ENCODE measurements around the gene SPART. TPM values are rescaled to one million over a fixed set of nuclear protein-coding genes. Genes with fewer than 3 reads are reported as not detected.

Gene SPART
- polyA plus RNA-seq, 1 of the 3 experiments (the other 2 are of a cell fraction) = 4.8 TPM

DNA sequence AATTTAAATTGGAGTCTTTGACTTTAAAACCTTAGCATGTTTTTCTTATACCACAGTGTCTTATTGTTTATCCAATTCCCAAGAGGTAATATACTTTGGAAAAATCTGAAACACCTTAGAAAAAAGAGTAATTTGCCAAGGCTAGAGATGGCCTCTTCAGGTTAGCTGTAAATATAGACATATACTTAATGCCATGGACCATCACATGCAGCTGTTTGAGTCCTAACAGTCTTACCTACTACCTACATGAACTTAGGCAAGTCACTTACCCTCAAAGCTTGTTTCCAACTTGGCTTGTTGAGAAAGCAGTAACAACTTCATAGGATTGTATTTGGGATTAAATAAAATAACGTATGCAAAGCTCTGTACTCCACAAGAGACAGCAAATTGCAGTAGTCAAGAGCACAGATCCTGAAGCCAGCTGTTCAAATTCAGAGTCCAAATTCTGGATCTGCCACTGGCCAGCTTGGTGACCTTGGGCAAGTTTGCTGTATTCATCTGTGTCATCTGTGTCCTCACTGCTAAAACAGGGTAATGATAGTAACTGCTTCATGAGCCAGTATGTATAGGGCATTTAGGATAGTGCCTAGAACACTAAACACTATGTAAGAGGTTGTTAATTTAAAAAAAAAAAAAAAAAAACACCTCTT, 13.2 kb upstream of the SPART start:
- H3K27ac ChIP-seq (ENCODE audit: low read depth in 2 of 2, low read length in 1 of 2) = no peak overlapping the region
- CTCF ChIA-PET = interaction anchor here (1.2 to 3.7 kb wide), 2 partner anchors 9 to 12 kb away, joined by 5 to 24 read pairs; no protein-coding TSS in a partner anchor
- no peaks in the 10 kb centered on the region; the same call in 1 of the 2 replicates for H3K27me3 ChIP-seq (ENCODE audit: insufficient read depth)
- POLR2A ChIA-PET = no interaction called here
- H3K9ac ChIP-seq = no peak overlapping the region
- H3K4me3 ChIP-seq (ENCODE audit: low read depth in 2 of 2, low read length in 1 of 2) = no peak overlapping the region
- no peaks in the 10 kb centered on the region for H3F3A ChIP-seq (replicated peaks; ENCODE audit: insufficient read depth)
- H3K9me3 ChIP-seq = no peaks in the 10 kb centered on the region
- H2AFZ ChIP-seq (ENCODE audit: low read depth) = no peak overlapping the region
- no peaks in the 10 kb centered on the region for H4K20me1 ChIP-seq (ENCODE audit: insufficient read depth)
- H3K4me2 ChIP-seq = no peak overlapping the region
- TF ChIP-seq EZH2phosphoT487 (IDR thresholded peaks at IDR 0.05; ENCODE audit: borderline replicate concordance, low read depth) = no peak
- no peak for TF ChIP-seq RAD21 (IDR thresholded peaks at IDR 0.05; ENCODE audit: low read length)
- no peak for TF ChIP-seq RCOR1 (IDR thresholded peaks at IDR 0.05; ENCODE audit: low read length)
- TF ChIP-seq RXRA (IDR thresholded peaks at IDR 0.05; ENCODE audit: borderline replicate concordance, low read depth) = no peak
- TF ChIP-seq, protein P1, sequence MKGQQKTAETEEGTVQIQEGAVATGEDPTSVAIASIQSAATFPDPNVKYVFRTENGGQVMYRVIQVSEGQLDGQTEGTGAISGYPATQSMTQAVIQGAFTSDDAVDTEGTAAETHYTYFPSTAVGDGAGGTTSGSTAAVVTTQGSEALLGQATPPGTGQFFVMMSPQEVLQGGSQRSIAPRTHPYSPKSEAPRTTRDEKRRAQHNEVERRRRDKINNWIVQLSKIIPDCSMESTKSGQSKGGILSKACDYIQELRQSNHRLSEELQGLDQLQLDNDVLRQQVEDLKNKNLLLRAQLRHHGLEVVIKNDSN (IDR thresholded peaks at IDR 0.05; ENCODE audit: borderline replicate concordance, low read depth) = no peak
- TF ChIP-seq, protein P2, sequence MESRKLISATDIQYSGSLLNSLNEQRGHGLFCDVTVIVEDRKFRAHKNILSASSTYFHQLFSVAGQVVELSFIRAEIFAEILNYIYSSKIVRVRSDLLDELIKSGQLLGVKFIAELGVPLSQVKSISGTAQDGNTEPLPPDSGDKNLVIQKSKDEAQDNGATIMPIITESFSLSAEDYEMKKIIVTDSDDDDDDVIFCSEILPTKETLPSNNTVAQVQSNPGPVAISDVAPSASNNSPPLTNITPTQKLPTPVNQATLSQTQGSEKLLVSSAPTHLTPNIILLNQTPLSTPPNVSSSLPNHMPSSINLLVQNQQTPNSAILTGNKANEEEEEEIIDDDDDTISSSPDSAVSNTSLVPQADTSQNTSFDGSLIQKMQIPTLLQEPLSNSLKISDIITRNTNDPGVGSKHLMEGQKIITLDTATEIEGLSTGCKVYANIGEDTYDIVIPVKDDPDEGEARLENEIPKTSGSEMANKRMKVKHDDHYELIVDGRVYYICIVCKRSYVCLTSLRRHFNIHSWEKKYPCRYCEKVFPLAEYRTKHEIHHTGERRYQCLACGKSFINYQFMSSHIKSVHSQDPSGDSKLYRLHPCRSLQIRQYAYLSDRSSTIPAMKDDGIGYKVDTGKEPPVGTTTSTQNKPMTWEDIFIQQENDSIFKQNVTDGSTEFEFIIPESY (IDR thresholded peaks at IDR 0.05; ENCODE audit: borderline replicate concordance, low read depth) = no peak
- TF ChIP-seq, protein P3, sequence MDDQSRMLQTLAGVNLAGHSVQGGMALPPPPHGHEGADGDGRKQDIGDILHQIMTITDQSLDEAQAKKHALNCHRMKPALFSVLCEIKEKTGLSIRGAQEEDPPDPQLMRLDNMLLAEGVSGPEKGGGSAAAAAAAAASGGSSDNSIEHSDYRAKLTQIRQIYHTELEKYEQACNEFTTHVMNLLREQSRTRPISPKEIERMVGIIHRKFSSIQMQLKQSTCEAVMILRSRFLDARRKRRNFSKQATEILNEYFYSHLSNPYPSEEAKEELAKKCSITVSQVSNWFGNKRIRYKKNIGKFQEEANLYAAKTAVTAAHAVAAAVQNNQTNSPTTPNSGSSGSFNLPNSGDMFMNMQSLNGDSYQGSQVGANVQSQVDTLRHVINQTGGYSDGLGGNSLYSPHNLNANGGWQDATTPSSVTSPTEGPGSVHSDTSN (IDR thresholded peaks at IDR 0.05) = no peak
- no peaks in the 10 kb centered on the region for H3K79me2 ChIP-seq (ENCODE audit: insufficient read depth)
- no peaks in the 10 kb centered on the region for H3K9me2 ChIP-seq
- no peaks in the 10 kb centered on the region for H3K36me3 ChIP-seq (replicated peaks in 1 of 2; ENCODE audit: control insufficient read depth in 1 of 2, insufficient read depth in 2 of 2, low read length in 1 of 2)
- 62% methylated on average over 1 of the region's 1 CpG for WGBS (ENCODE audit: low lambda C conversion rate)
- no peak for DNase-seq
- no peaks in the 10 kb centered on the region; a peak in 2 of 4 replicates for H3K4me1 ChIP-seq (ENCODE audit: control insufficient read depth in 1 of 2, insufficient read depth in 2 of 2, low read depth in 1 of 2, low read length in 1 of 2)

DNA sequence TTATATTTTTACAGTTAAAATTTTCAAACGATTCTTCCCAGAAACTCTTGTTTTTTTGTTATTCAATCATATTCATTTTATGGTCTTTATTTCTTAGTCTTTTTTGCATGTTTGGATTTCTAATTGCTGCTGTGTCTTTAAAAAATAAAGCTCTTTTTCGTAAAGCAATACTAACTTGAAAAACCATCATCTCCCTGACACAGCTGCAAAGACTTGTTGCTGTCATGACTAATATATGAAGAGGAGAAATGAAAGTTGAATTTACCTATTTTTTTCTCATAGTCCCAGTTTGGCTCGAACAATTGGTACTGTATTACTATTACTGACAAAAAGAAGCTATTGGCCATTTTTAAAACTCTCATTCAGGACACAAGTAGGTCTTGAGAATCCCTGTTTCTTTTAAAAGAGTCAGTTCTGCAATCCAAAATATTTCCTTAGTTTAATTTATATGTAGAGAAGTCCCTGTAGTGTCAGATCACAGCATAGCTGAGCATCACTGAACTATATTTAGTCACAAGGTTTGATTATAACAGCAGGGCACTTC, 12.1 kb upstream of the SPART start:
- Histone ChIP-seq H3K27me3 (ENCODE audit: insufficient read depth) (no peaks in the 10 kb centered on the region; the same call in 1 of the 2 replicates), H3K4me1 (ENCODE audit: control insufficient read depth in 1 of 2, insufficient read depth in 2 of 2, low read depth in 1 of 2, low read length in 1 of 2) (no peaks in the 10 kb centered on the region; a peak in 2 of 4 replicates), H3K9me2 (no peaks in the 10 kb centered on the region), H3F3A (replicated peaks; ENCODE audit: insufficient read depth) (no peaks in the 10 kb centered on the region), H3K4me3 (ENCODE audit: low read depth in 2 of 2, low read length in 1 of 2) (no peak overlapping the region), H2AFZ (ENCODE audit: low read depth) (no peak overlapping the region), H3K79me2 (ENCODE audit: insufficient read depth) (no peaks in the 10 kb centered on the region), H4K20me1 (ENCODE audit: insufficient read depth) (no peaks in the 10 kb centered on the region), H3K36me3 (replicated peaks in 1 of 2; ENCODE audit: control insufficient read depth in 1 of 2, insufficient read depth in 2 of 2, low read length in 1 of 2) (no peaks in the 10 kb centered on the region), H3K9me3 (no peaks in the 10 kb centered on the region), H3K27ac (ENCODE audit: low read depth in 2 of 2, low read length in 1 of 2) (no peak overlapping the region), H3K9ac (no peak overlapping the region), H3K4me2 (no peak overlapping the region)
- CTCF ChIA-PET = interaction anchor here (0.7 to 3.7 kb wide), 2 partner anchors 11 to 177 kb away, joined by 4 to 24 read pairs; no protein-coding TSS in a partner anchor
- TF ChIP-seq, protein P4, sequence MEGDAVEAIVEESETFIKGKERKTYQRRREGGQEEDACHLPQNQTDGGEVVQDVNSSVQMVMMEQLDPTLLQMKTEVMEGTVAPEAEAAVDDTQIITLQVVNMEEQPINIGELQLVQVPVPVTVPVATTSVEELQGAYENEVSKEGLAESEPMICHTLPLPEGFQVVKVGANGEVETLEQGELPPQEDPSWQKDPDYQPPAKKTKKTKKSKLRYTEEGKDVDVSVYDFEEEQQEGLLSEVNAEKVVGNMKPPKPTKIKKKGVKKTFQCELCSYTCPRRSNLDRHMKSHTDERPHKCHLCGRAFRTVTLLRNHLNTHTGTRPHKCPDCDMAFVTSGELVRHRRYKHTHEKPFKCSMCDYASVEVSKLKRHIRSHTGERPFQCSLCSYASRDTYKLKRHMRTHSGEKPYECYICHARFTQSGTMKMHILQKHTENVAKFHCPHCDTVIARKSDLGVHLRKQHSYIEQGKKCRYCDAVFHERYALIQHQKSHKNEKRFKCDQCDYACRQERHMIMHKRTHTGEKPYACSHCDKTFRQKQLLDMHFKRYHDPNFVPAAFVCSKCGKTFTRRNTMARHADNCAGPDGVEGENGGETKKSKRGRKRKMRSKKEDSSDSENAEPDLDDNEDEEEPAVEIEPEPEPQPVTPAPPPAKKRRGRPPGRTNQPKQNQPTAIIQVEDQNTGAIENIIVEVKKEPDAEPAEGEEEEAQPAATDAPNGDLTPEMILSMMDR (IDR thresholded peaks at IDR 0.05) = no peak
- TF ChIP-seq SMC3 (IDR thresholded peaks at IDR 0.05; ENCODE audit: low read depth, low read length) (no peak), MXI1 (IDR thresholded peaks at IDR 0.05; ENCODE audit: low read depth, low read length) (no peak), RAD21 (IDR thresholded peaks at IDR 0.05; ENCODE audit: low read length) (no peak)
- TF ChIP-seq, protein P1 (IDR thresholded peaks at IDR 0.05; ENCODE audit: borderline replicate concordance, low read depth) = no peak
- TF ChIP-seq, protein P2 (IDR thresholded peaks at IDR 0.05; ENCODE audit: borderline replicate concordance, low read depth) = no peak
- TF ChIP-seq, protein P5, sequence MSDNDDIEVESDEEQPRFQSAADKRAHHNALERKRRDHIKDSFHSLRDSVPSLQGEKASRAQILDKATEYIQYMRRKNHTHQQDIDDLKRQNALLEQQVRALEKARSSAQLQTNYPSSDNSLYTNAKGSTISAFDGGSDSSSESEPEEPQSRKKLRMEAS (IDR thresholded peaks at IDR 0.05; ENCODE audit: low read depth) = no peak
- no peak for DNase-seq
- WGBS (ENCODE audit: low lambda C conversion rate) = 57% methylated on average over 3 of the region's 3 CpGs
- POLR2A ChIA-PET = no interaction called here

All from SK-N-SH (cell line).